Central memory CD8-positive, alpha-beta T cell (primary cell): ENCODE results near the gene SLC16A11.

Experiments used
- ATAC-seq: fragments of 150-1000 bp; cut with Tn5 transposase; replicated peaks from 2 replicates; pipeline ENCODE4 v1.10.0; 2022; ENCODE audit warnings: mild to moderate bottlenecking, moderate FRiP score, moderate number of reproducible peaks; ENCODE audit not compliant: poor library complexity, severe bottlenecking; ENCODE audit errors: extremely low read depth
- DNase-seq, 2 donors: peaks; one replicate each; pipeline ENCODE4 v3.0.0; 2021; ENCODE audit warnings: low spot score in 2 of 2
- H3K27ac Mint-ChIP-seq: one replicate; pipeline ENCODE4 v1.8.0; 2022; ENCODE audit warnings: low read depth, mild to moderate bottlenecking, moderate library complexity, mixed read lengths
- H3K27me3 Mint-ChIP-seq: one replicate; pipeline ENCODE4 v1.8.0; 2022; ENCODE audit warnings: mixed read lengths
- H3K36me3 Mint-ChIP-seq: one replicate; pipeline ENCODE4 v1.8.0; 2022; ENCODE audit warnings: mild to moderate bottlenecking, moderate library complexity, mixed read lengths; ENCODE audit not compliant: insufficient read depth
- H3K4me1 Mint-ChIP-seq: one replicate; pipeline ENCODE4 v1.8.0; 2022; ENCODE audit warnings: mixed read lengths
- H3K4me3 Mint-ChIP-seq: one replicate; pipeline ENCODE4 v1.8.0; 2022; ENCODE audit warnings: mild to moderate bottlenecking, moderate library complexity, mixed read lengths
- H3K9me3 Mint-ChIP-seq: one replicate; pipeline ENCODE4 v1.8.0; 2022; ENCODE audit warnings: mixed read lengths

SLC16A11 gene

GRCh38 chr17:7029659-7030058, 14.2 kb downstream of the SLC16A11 start:
- H3K9me3 Mint-ChIP-seq, result no peaks in the 10 kb centered on the region
- peak overlapping the region; percentile 41 for H3K4me3 Mint-ChIP-seq
- H3K27ac Mint-ChIP-seq, result peak overlapping the region; percentile 82
- H3K4me1 Mint-ChIP-seq, result peaks cover 50% of the 10 kb centered on the region
- peaks cover 1% of the 10 kb centered on the region for H3K36me3 Mint-ChIP-seq
- no peaks in the 10 kb centered on the region for H3K27me3 Mint-ChIP-seq
- DNase-seq (no peak), ATAC-seq (peak; percentile 54)

- DNase-seq (no peak), ATAC-seq (no peak)
- Mint-ChIP-seq H3K9me3 (no peaks in the 10 kb centered on the region), H3K4me3 (no peak overlapping the region), H3K27ac (no peak overlapping the region), H3K4me1 (peaks cover 46% of the 10 kb centered on the region), H3K27me3 (no peaks in the 10 kb centered on the region), H3K36me3 (peaks cover 1% of the 10 kb centered on the region)
Measured at GRCh38 chr17:7029096-7029495, 14.8 kb downstream of the SLC16A11 start.

GRCh38 chr17:7027335-7027734, 16.6 kb downstream of the SLC16A11 start:
- no peak overlapping the region for H3K27ac Mint-ChIP-seq
- H3K4me3 Mint-ChIP-seq, result no peak overlapping the region
- peaks cover 46% of the 10 kb centered on the region for H3K4me1 Mint-ChIP-seq
- H3K27me3 Mint-ChIP-seq, result no peaks in the 10 kb centered on the region
- no peaks in the 10 kb centered on the region for H3K9me3 Mint-ChIP-seq
- DNase-seq (no peak), ATAC-seq (no peak)
- H3K36me3 Mint-ChIP-seq, result peaks cover 6% of the 10 kb centered on the region

GRCh38 chr17:7026471-7027115, 17.3 kb downstream of the SLC16A11 start:
- no peak for ATAC-seq
- Mint-ChIP-seq H3K9me3 (no peaks in the 10 kb centered on the region), H3K4me1 (peaks cover 46% of the 10 kb centered on the region), H3K27ac (no peak overlapping the region), H3K4me3 (no peak overlapping the region), H3K27me3 (no peaks in the 10 kb centered on the region), H3K36me3 (peaks cover 6% of the 10 kb centered on the region)
- DNase-seq, result no peak

GRCh38 chr17:7025245-7025644, 18.6 kb downstream of the SLC16A11 start:
- Mint-ChIP-seq H3K4me3 (no peak overlapping the region), H3K36me3 (peaks cover 6% of the 10 kb centered on the region), H3K27me3 (no peaks in the 10 kb centered on the region), H3K27ac (peak overlapping the region; percentile 79), H3K4me1 (peaks cover 47% of the 10 kb centered on the region), H3K9me3 (no peaks in the 10 kb centered on the region)
- ATAC-seq, result no peak
- DNase-seq, result no peak

GRCh38 chr17:7024402-7024785, 19.5 kb downstream of the SLC16A11 start:
- no peak for DNase-seq
- Mint-ChIP-seq H3K4me3 (peak overlapping the region; percentile 70), H3K27ac (no peak overlapping the region), H3K36me3 (peaks cover 6% of the 10 kb centered on the region), H3K27me3 (no peaks in the 10 kb centered on the region), H3K4me1 (peaks cover 40% of the 10 kb centered on the region), H3K9me3 (no peaks in the 10 kb centered on the region)
- no peak for ATAC-seq

GRCh38 chr17:7023576-7024401, 20.1 kb downstream of the SLC16A11 start:
- no peaks in the 10 kb centered on the region for H3K27me3 Mint-ChIP-seq
- no peaks in the 10 kb centered on the region for H3K9me3 Mint-ChIP-seq
- peak; percentile 92 to 95 for DNase-seq
- peaks cover 40% of the 10 kb centered on the region for H3K4me1 Mint-ChIP-seq
- H3K36me3 Mint-ChIP-seq, result peaks cover 8% of the 10 kb centered on the region
- H3K27ac Mint-ChIP-seq, result peak overlapping the region; percentile 82
- ATAC-seq, result peak; percentile 80
- peak overlapping the region; percentile 70 for H3K4me3 Mint-ChIP-seq

- Mint-ChIP-seq H3K4me3 (peak within 1 kb of the TSS; percentile 70), H3K9me3 (no peaks in the 10 kb centered on the region), H3K36me3 (peaks cover 8% of the 10 kb centered on the region), H3K27me3 (no peaks in the 10 kb centered on the region), H3K4me1 (peaks cover 42% of the 10 kb centered on the region), H3K27ac (peak within 1 kb of the TSS; percentile 82)
- ATAC-seq, result no peak
- DNase-seq, result no peak
Measured at GRCh38 chr17:7022781-7023571, 20.9 kb downstream of the SLC16A11 start, which contains the start of gene BCL6B. Gene BCL6B, plus strand, starts transcription at chr17:7023050. Its CDS starts 622 bp downstream, at chr17:7023672.

- peak overlapping the region; percentile 70 for H3K4me3 Mint-ChIP-seq
- peaks cover 9% of the 10 kb centered on the region for H3K36me3 Mint-ChIP-seq
- peaks cover 48% of the 10 kb centered on the region for H3K4me1 Mint-ChIP-seq
- no peaks in the 10 kb centered on the region for H3K27me3 Mint-ChIP-seq
- H3K9me3 Mint-ChIP-seq, result no peaks in the 10 kb centered on the region
- ATAC-seq (peak; percentile 54), DNase-seq (peak; percentile 62 to 74)
- peak overlapping the region; percentile 82 for H3K27ac Mint-ChIP-seq
Measured at GRCh38 chr17:7021993-7022778, 21.7 kb downstream of the SLC16A11 start.

GRCh38 chr17:7020894-7021664, 22.8 kb downstream of the SLC16A11 start:
- H3K9me3 Mint-ChIP-seq, result no peaks in the 10 kb centered on the region
- no peaks in the 10 kb centered on the region for H3K27me3 Mint-ChIP-seq
- DNase-seq (no peak), ATAC-seq (no peak)
- peak overlapping the region; percentile 55 for H3K27ac Mint-ChIP-seq
- peaks cover 58% of the 10 kb centered on the region for H3K4me1 Mint-ChIP-seq
- H3K36me3 Mint-ChIP-seq, result peaks cover 11% of the 10 kb centered on the region
- H3K4me3 Mint-ChIP-seq, result no peak overlapping the region

GRCh38 chr17:7019839-7020519, 23.9 kb downstream of the SLC16A11 start:
- no peaks in the 10 kb centered on the region for H3K27me3 Mint-ChIP-seq
- H3K36me3 Mint-ChIP-seq, result peaks cover 17% of the 10 kb centered on the region
- no peaks in the 10 kb centered on the region for H3K9me3 Mint-ChIP-seq
- peaks cover 69% of the 10 kb centered on the region for H3K4me1 Mint-ChIP-seq
- no peak overlapping the region for H3K4me3 Mint-ChIP-seq
- ATAC-seq (no peak), DNase-seq (no peak)
- no peak overlapping the region for H3K27ac Mint-ChIP-seq
